Measurements from ENCODE around the gene PRKCD.

DNA sequence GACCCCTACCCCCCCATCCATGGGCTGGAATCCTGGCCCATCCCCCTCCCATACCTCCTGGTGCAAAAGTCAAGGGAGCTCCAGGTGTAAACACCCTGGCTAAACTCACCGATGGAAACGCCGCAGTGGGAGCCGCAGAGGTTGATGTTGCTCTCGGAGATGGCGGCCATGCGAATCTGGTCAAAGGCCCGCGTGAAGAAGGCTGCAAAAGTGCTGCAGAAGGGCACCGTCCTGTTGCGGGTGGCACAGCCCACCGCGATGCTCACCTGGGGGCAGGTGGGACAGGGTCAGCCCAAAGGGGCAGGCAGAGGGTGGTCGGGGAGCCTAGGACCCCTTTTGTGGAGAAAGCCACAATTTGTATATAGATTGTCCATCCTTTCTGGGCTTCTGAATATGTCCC is 68.2 kb downstream of the PRKCD start:
- TF ChIP-seq EZH2 (IDR thresholded peaks at IDR 0.05; ENCODE audit: insufficient read depth, poor library complexity, severe bottlenecking) (no peak), EZH2phosphoT487 (IDR thresholded peaks at IDR 0.05; ENCODE audit: insufficient read depth, low read depth) (no peak)

Data from GM23248 (cell line).